T-helper 22 cell (primary cell): ENCODE measurements around the gene MMP15.
"Not testable (repeated sequence)": the region's sequence is repeated elsewhere in the genome, so short reads cannot be mapped to it uniquely, and the experiment has no call there.

Experiments used
- DNase-seq: peaks from one replicate; pipeline ENCODE4 v3.0.0-alpha.2; 2020; ENCODE audit warnings: low read depth

Gene MMP15

DNA sequence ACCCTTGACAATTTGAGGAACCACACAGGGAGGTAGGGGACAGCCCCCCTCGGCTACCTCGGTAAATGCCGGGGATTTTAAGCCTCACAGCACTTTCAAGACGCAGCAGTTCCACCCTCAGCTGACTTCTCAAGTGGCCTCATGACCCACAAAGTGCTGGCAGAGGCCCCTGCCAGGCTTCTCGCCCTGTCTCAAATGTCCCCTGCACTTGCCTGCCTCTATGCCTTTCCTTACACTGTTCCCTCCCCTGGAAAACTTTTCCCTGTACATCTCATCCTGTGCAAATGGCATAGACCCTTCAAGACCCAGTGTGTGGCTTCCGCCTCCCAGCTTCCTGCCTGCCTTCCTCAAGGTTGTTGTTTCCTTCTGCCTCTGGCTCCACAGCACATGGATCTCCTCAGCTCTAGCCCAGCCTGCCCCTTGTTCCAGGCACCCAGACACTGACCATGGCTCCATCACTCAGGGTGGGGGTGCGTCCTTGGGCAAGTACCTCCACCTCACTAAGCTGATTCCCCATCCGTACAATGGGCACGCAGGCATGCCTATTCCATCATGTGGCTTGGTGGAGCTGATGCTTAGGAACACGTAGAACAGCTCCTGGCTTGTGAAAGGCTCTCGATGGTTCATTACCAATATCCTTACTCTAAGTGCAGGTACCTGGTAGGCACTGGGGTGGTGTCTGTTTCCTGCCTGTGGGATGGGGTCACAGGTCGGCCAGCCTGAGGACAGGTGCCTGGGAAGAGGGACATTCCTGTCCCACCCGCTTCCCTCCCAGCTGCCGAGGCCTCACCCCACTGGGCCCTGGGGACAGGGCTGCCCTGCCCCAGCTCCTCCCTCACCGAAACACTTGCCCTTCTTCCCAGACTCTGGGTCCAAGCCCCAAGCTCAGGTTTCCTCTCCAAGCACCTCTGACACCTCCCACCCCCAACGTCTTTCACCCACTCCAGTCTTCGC lies 24.0 kb downstream of the MMP15 start:
- no peak for DNase-seq

DNA sequence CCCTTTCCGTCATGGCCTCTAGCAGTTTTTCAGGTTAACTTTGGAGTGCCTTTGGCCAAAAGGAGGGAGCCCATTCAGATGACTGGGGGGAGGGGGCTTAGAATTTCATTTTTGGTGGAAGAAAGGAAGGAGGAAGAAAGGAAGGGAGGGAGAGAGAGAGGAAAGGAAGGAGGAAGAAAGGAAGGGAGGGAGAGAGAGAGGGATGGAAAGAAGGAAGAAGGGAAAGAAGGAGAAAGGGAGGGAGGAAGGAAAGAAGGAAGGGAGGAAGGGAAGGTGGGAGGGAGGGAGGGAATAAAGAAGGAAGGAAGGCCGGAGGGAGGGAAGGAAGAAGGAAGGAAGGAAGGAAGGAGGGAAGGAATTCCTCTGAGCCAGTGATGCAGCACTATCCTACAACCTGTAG lies 25.7 kb downstream of the MMP15 start:
- no peak for DNase-seq

DNA sequence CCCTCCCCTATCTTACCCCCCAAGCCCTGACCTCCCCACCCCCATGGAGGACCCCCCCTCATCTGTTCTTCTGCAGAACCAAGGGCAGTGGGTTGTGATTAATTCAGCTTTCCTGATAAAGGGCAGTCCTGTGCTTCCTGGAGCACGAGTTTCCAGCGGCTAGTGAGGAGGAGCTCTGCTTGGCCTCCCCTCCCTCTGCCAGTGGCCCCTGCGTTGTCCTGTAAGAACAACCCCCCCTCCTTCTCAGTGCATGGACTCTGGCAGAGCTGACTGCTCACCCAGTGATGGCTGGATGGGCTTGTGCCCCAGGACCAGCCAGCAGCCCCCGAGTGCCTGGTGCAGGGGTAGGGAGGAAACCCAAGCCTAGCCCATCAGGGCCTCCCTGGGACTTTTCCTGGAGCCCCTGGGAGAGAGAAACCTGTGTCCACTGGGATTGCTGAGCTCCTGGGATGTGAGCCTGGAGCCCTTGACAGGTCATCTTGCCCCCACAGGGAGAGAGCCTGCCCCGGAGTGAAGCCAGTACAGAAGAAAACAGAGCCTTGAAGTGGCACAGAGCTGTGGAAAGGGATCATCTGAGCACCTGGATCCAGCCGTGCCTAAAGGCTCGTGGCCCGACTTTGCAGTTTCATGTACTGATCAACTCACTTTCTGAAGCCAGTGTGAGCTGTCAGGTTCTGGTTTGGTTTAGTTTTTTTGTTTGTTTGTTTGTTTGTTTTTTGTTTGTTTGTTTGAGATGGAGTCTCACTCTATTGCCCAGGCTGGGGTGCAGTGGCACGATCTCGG lies 26.5 kb downstream of the MMP15 start:
- no peak for DNase-seq

DNA sequence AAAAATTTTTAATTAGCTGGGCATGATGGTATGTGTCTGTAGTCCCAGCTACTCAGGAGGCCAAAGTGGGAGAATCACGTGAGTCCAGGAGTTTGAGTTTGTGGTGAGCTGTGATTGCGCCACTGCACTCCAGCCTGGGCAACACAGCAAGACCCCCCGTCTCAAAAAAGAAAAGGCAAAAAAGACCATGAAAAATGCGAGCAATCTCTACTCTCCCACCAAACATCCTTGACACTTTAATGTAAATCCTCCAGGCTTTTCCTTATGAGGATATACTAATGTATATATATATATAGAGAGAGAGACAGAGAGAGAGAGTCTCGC lies 28.1 kb downstream of the MMP15 start:
- no peak for DNase-seq

DNA sequence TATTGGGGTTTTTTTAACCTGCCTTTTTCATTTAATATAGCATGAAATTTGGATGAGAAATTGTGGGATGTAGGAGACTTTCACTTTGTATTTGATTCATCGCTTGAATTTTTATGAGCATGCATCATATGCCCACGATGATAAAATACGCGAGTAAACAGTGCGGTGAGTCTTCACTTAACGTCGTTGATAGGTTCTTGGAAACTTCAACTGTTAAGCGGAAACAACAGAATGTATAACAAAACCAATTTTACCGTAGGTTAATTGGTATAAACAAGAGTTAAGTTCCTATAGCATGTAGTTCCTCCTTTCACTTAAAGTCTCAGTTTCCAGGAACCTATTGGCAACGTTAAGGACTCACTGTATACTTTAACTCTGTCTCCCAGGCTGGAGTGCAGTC lies 28.7 kb downstream of the MMP15 start:
- DNase-seq, result no peak

DNA sequence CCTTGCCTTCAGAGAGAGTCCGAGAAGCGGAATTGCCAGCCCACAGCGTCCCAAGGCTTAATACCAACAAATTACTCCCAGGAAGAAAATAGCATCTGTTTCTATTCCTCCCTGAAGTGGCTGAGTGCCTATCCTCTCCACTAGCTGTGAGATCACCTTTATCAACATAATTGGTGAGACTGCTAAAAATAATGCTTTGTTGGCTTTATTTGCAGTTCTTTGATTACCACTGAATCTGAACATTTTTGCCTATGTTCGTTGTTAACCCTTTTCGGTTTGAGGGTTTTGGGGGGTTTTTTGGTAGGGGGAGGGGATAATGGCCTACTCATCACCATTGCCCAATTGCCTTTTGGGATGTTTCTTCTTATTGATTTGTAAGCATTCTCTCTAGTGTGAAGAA lies 31.0 kb downstream of the MMP15 start:
- no peak for DNase-seq

DNA sequence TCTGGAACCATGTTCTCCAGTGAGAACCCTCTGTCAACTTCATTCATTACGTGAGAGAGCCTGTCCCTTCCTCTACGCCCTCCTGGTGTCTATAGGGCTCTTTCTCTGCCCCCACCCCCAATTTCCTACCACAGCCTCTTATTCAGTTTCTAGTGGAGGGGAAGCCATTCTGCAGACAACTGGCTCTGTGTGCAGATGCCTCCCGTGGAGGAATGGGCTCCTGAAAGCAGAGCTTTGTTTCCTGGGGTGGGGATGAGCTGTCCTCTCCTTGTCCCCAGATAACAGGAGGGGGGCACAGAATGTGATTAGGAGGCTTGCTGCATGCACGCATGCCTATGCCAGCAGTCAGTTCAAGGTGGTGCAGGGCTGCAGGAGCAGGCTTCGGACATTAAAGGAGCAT lies 31.6 kb downstream of the MMP15 start:
- no peak for DNase-seq

DNA sequence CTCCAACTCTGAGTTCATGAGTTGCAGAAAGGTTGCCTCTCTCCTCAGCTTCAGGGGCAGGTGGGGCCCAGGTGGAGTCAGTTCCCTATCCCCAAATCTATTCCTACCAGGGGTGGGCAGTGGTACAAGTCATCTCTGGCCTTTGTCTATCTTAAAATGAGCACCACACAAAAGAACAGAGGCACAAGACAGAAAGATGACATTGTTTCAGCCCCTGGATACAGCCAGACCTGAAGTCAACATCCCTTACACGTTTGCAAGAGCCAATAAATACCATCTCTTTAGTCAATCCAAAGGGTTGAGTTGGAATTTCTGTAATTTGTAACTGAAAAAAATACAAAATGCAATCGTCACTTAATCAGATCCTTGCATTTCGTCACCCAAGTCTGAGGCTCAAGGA lies 32.2 kb downstream of the MMP15 start:
- DNase-seq, result no peak

DNA sequence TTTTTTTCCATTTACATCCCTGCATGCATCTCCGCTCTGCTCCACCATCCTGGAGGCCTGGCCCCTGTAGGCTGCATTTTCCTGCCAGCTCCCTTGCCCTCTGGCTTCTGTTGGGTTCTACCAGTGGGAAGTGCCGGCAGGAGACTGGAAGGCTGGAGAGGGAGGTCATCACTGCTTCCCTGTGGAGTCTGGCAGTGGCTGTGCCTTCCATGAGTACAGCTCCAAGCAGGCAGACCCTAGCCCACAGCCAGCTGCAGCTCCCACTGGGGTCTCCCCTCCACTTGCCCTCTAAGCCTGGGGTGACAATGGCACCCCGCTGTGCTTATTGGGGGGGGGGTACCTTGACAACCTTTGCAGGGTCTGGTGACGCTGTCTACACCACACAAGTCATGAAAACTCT lies 37.3 kb downstream of the MMP15 start:
- no peak for DNase-seq

DNA sequence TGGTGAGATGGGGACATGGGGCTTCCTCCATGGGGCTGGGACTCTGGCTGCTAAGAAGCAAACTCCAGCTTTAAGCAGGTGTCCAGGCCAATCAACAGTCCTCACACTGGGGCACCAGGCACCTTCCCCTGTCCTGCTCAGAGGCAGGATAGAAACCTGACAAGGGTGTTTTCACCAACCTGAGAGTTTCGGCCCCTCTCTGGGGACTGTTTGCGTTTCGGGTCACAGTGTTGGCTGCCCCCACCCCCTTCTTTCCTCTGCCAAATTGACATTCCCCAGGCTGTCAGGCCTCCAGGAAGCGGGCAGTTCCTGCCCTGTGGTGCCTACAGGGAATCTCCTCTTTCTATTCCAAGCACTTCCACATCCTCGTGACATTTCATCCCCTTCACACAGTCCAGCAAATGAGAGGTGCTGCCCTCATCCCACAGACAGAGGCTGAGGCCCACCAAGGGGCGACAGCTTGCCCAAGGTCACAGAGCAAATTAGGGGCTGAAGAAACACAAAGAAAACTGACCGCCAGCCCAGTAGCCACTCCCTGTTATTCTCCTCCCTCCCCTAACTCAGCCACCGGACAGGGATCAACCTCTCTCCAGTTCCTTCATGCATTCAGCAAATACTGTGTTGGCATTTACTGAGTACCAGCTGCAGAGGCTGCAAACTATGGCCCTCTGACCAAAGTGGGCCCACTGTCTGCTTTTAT lies 38.0 kb downstream of the MMP15 start:
- no peak for DNase-seq

DNA sequence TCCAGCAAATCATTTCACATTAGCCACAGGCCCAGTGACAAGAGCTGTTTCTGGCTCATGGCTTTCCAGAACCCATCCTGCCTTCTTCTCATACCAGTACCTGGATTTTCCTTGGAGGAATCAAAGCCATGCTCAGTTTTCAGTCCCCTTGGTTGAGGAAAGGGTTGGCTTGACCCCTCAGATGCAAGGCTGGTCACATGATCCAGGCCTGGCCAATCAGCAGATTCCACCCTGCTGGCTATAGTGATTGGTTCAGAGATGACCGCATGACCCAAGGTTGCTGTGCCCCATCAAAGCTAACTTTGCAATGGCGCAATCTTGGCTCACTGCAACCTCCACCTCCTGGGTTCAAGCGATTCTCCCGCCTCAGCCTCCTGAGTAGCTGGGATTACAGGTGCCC lies 45.0 kb downstream of the MMP15 start:
- no peak for DNase-seq

DNA sequence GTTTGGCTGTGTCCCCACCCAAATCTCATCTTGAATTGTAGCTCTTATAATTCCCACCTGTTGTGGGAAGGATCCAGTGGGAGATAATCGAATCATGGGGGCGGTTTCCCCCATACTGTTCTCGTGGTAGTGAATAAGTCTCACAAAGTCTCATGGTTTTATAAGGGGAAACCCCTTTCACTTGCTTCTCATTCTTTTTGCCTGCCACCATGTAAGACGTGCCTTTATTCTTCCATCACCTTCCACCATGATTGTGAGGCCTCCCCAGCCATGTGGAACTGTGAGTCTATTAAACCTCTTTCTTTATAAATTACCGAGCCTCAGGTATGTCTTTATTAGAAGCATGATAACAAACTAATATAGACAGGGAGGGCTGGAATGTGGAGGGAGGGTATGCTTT lies 46.6 kb downstream of the MMP15 start:
- DNase-seq, result not testable (repeated sequence)

DNA sequence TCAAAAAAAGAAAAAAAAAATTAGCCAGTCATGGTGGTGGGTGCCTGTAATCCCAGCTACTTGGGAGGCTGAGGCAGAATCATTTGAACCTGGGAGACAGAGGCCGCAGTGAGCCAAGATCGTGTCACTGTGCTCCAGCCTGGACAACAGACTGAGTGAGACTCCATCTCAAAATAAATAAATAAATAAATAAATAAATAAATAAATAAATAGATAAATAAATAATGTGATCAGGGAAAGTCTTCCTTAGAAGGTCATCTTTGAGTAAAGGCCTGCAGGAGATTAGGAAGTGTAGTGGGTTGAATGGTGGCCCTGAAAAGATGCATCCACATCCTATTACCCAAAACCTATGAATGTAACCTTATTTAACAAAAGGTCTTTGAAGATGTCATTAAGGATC lies 47.5 kb downstream of the MMP15 start:
- not testable (repeated sequence) for DNase-seq

DNA sequence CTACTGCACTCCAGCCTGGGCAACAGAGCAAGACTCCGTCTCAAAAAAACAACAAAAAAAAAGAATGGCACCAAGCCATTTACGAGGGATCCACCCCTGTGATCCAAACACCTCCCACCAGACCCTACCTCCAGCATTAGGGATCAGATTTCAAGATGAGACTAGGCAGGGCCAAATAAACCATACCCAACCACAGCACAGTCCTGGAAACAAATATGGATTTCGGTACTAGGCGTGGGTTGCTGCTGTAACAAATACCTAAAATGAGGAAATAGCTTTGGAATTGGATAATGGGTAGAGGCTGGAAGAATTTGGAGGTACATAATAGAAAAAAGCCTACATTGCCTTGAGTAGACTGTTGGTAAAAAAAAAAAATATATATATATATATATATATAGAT lies 49.1 kb downstream of the MMP15 start:
- DNase-seq, result no peak

DNA sequence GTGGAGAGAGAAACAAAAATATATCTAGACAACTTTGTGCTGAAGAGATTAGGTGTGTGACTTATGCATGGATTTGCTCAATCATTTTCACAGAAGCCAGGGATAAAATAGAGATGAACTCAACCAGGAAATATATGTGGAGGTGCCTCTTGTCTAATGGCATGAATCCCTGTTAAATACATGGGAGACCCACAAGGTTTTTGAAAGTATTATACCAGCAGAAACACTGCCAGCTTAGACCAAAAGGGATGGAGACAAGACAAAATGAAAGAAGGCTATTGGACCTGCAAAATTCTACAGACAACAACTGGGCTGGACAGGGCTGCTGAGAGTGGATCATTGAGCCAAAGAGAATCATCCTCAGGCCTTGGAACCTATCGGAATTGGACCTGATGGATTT lies 51.0 kb downstream of the MMP15 start:
- no peak for DNase-seq

DNA sequence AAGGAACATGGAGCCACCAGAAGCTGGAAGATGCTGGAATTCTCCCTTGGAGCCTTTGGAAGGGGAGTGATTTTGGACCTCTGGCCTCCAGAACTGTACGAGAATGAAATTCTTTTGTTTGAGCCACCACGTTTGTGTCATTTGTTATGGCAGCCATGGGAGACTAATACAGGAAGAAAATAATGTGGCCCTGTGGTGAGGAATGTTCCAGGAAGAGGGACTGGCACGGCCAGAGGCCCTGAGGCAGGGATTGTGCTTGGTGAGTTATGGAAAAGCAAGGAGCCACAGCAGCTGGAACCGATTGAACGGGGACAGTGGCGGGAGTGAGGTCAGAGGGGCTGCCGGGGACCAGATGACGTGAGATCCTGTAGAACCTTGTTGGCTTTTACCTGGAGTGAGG lies 52.2 kb downstream of the MMP15 start:
- no peak for DNase-seq

DNA sequence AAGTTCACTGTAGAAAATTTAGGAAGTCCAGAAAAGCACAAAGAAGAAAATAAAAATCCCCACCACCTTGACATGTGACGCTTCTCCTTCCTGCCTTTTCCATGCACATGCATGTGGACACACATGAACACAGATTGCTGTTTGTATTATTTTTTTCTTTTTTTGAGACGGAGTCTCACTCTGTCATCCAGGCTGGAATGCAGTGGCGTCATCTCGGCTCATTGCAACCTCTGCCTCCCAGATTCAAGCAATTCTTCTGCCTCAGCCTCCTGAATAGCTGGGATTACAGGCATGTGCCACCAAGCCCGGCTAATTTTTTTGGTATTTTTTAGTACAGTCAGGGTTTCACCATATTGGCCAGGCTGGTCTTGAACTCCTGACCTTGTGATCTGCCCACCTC lies 55.1 kb downstream of the MMP15 start:
- not testable (repeated sequence) for DNase-seq

DNA sequence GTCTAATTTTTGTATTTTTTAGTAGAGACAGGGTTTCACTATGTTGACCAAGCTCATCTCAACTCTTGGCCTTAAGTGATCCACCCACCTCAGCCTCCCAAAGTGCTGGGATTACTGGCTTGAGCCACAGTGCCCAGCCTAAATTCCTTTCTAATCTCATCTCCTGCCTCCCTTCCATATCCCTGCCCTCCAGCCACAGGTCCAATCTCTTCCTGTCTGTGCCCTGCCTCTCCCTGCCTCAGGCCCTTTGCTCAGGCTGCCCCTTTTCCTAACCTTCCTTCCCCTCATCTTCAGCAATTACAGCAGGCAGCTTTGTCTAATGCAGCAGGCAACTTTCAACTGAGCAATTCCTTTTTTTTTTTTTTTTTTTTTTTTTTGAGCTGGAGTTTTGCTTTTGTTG lies 56.8 kb downstream of the MMP15 start:
- DNase-seq, result no peak

DNA sequence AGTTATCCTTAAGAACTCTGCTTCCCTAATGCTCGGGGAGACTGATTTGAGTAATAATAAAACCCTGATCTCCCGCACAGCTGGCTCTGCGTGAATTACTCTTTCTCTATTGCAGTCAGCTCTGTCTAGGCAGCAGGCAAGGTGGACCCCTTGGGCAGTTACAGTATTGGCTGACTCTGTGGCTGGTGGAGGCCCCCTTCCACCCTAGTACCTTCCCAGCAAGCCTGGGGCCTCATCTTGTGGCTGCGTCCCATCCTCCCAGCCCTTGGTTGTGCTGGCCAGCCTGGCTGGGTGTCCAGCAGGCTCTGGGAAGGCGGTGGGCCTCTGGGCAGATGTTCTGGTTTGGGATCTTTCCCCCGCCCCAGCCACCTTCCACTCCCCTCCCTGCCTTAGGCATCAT lies 59.1 kb downstream of the MMP15 start:
- no peak for DNase-seq

DNA sequence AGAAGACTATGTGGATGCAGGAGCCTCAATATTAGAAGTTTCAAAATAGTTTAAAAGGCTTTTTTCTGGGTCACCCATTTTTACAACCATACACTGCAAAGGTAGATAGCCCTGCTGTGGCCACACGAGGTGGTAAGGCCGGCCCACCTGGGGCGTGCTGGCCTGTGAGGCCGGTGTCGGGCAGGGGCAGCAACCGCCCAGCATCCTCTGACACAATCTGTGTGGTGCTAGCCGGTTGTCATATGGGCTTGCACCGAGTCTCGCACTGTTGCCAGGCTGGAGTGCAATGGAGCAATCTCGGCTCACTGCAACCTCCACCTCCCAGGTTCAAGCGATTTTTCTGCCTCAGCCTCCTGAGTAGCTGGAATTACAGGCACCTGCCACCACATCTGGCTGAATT lies 59.6 kb downstream of the MMP15 start:
- DNase-seq, result no peak

DNA sequence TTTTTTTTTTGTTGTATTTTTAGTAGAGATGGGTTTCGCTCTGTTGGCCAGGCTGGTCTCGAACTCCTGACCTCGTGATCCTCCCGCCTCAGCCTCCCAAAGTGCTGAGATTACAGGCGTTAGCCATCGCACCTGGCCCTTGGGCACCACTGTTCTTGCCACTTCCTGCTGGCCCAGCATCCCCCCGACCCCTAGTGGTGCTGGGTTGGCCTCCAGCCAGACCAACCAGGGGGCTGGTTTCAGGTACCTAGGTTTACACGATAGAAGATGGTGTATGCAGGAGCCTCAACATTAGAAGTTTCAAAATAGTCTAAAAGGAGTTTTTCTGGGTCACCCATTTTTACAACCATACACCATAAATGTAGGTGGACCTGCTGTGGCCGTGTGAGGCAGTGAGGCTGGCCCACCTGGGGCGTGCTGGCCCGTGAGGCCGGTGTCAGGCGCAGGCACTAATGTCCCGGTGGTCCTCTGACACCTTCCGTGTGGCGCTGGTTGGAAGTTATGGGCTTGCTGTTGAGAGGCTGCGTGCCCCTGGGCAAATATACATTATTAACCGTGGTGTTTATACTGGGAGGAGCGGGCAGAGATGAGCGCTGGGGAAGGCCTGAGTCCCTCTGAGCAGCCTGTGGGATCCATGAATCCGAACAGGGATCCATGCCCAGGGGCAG lies 60.2 kb downstream of the MMP15 start:
- no peak for DNase-seq
